IgD-negative memory B cell (primary cell): ENCODE measurements around the gene KCNJ15. TPM values are rescaled to one million over a fixed set of nuclear protein-coding genes. Genes with fewer than 3 reads are reported as not detected.
"Not testable (repeated sequence)": the region's sequence is repeated elsewhere in the genome, so short reads cannot be mapped to it uniquely, and the experiment has no call there.

Source experiments
- H3K27ac Mint-ChIP-seq, 3 donors: one replicate each; pipeline ENCODE4 v1.8.0; 2020 to 2022; ENCODE audit warnings: mild to moderate bottlenecking in 3 of 3, mixed read lengths in 3 of 3, moderate library complexity in 1 of 3
- H3K27me3 Mint-ChIP-seq: one replicate; pipeline ENCODE4 v1.8.0; 2021; ENCODE audit warnings: mixed read lengths
- H3K36me3 Mint-ChIP-seq: one replicate; pipeline ENCODE4 v1.8.0; 2020; ENCODE audit warnings: mild to moderate bottlenecking, mixed read lengths
- H3K4me1 Mint-ChIP-seq, 3 donors: one replicate each; pipeline ENCODE4 v1.8.0; 2020 to 2022; ENCODE audit warnings: mixed read lengths in 3 of 3, mild to moderate bottlenecking in 1 of 3
- H3K4me3 Mint-ChIP-seq, 4 donors: one replicate each; pipeline ENCODE4 v1.8.0; 2020 to 2022; ENCODE audit warnings: mild to moderate bottlenecking in 4 of 4, mixed read lengths in 4 of 4, moderate library complexity in 3 of 4
- H3K9me3 Mint-ChIP-seq, 3 donors: one replicate each; pipeline ENCODE4 v1.8.0; 2020 to 2021; ENCODE audit warnings: mixed read lengths in 3 of 3, mild to moderate bottlenecking in 1 of 3
- polyA plus RNA-seq: library from polyadenylated mRNA; unstranded; fragments of 300-500 nt; fragmentation: Illumina TruSeq; gene quantifications from one replicate; pipeline ENCODE4 v1.2.3, GENCODE V29; 2021

KCNJ15 gene
- polyA plus RNA-seq = not detected

- Mint-ChIP-seq H3K4me3 (no peak within 1 kb of the TSS), H3K4me1 (no peaks in the 10 kb centered on the region), H3K27ac (no peak within 1 kb of the TSS)
Measured at GRCh38 chr21:38256599-38257302, at the start of gene KCNJ15. Gene KCNJ15 (plus strand): TSS chr21:38256991. CDS start chr21:38299262, 42,271 bp downstream.

GRCh38 chr21:38208118-38208517, 48.7 kb upstream of the KCNJ15 start:
- no peaks in the 10 kb centered on the region for H3K4me1 Mint-ChIP-seq
- H3K4me3 Mint-ChIP-seq = no peak overlapping the region
- no peak overlapping the region for H3K27ac Mint-ChIP-seq
- no peaks in the 10 kb centered on the region for H3K36me3 Mint-ChIP-seq
- peaks cover 6% of the 10 kb centered on the region for H3K27me3 Mint-ChIP-seq
- H3K9me3 Mint-ChIP-seq = no peaks in the 10 kb centered on the region

More at GRCh38 chr21:38256599-38257302, at the start of gene KCNJ15:
- Mint-ChIP-seq H3K27me3 (no peaks in the 10 kb centered on the region), H3K36me3 (no peaks in the 10 kb centered on the region), H3K9me3 (no peaks in the 10 kb centered on the region)

- H3K4me1 Mint-ChIP-seq = no peaks in the 10 kb centered on the region
- H3K27ac Mint-ChIP-seq = no peak overlapping the region
- no peak overlapping the region for H3K4me3 Mint-ChIP-seq
- H3K27me3 Mint-ChIP-seq = no peaks in the 10 kb centered on the region
- no peaks in the 10 kb centered on the region for H3K36me3 Mint-ChIP-seq
- H3K9me3 Mint-ChIP-seq = no peaks in the 10 kb centered on the region
Measured at GRCh38 chr21:38211321-38211720, 45.5 kb upstream of the KCNJ15 start.

- Mint-ChIP-seq H3K4me1 (no peaks in the 10 kb centered on the region), H3K4me3 (no peak overlapping the region), H3K27ac (no peak overlapping the region), H3K36me3 (no peaks in the 10 kb centered on the region), H3K27me3 (no peaks in the 10 kb centered on the region), H3K9me3 (no peaks in the 10 kb centered on the region)
Measured at GRCh38 chr21:38212706-38213105, 44.1 kb upstream of the KCNJ15 start.

GRCh38 chr21:38219049-38219628, 37.7 kb upstream of the KCNJ15 start:
- peaks cover 2% of the 10 kb centered on the region for H3K36me3 Mint-ChIP-seq
- no peaks in the 10 kb centered on the region for H3K4me1 Mint-ChIP-seq
- H3K9me3 Mint-ChIP-seq = peaks cover 0 to 21% (median 12%) of the 10 kb centered on the region in 3 donors
- H3K27ac Mint-ChIP-seq = no peak overlapping the region
- no peaks in the 10 kb centered on the region for H3K27me3 Mint-ChIP-seq
- no peak overlapping the region for H3K4me3 Mint-ChIP-seq

GRCh38 chr21:38220270-38220737, 36.5 kb upstream of the KCNJ15 start:
- Mint-ChIP-seq H3K4me1 (no peaks in the 10 kb centered on the region), H3K27ac (no peak overlapping the region), H3K9me3 (peaks cover 1 to 24% (median 12%) of the 10 kb centered on the region in 3 donors), H3K36me3 (peaks cover 2% of the 10 kb centered on the region), H3K4me3 (peak overlapping the region in 1 of 4 donors; percentile 17), H3K27me3 (no peaks in the 10 kb centered on the region)

GRCh38 chr21:38221594-38221993, 35.2 kb upstream of the KCNJ15 start:
- Mint-ChIP-seq H3K36me3 (peaks cover 2% of the 10 kb centered on the region), H3K27me3 (no peaks in the 10 kb centered on the region)

GRCh38 chr21:38223893-38224540, 32.8 kb upstream of the KCNJ15 start:
- peaks cover 1% of the 10 kb centered on the region for H3K36me3 Mint-ChIP-seq
- no peaks in the 10 kb centered on the region for H3K4me1 Mint-ChIP-seq
- H3K27me3 Mint-ChIP-seq = no peaks in the 10 kb centered on the region
- H3K4me3 Mint-ChIP-seq = no peak overlapping the region
- H3K27ac Mint-ChIP-seq = no peak overlapping the region
- peaks cover 10 to 40% (median 18%) of the 10 kb centered on the region in 3 donors for H3K9me3 Mint-ChIP-seq

More at GRCh38 chr21:38221594-38221993, 35.2 kb upstream of the KCNJ15 start:
- no peaks in the 10 kb centered on the region for H3K4me1 Mint-ChIP-seq
- peak overlapping the region in 1 of 3 donors; percentile 15 for H3K27ac Mint-ChIP-seq
- H3K4me3 Mint-ChIP-seq = no peak overlapping the region
- peaks cover 1 to 24% (median 12%) of the 10 kb centered on the region in 3 donors for H3K9me3 Mint-ChIP-seq

- H3K4me1 Mint-ChIP-seq = no peaks in the 10 kb centered on the region
- peaks cover 13 to 49% (median 16%) of the 10 kb centered on the region in 3 donors for H3K9me3 Mint-ChIP-seq
- H3K36me3 Mint-ChIP-seq = no peaks in the 10 kb centered on the region
- no peaks in the 10 kb centered on the region for H3K27me3 Mint-ChIP-seq
- H3K4me3 Mint-ChIP-seq = no peak overlapping the region
- H3K27ac Mint-ChIP-seq = no peak overlapping the region
Measured at GRCh38 chr21:38227401-38227800, 29.4 kb upstream of the KCNJ15 start.

- Mint-ChIP-seq H3K27me3 (no peaks in the 10 kb centered on the region), H3K36me3 (no peaks in the 10 kb centered on the region)
Measured at GRCh38 chr21:38228115-38228514, 28.7 kb upstream of the KCNJ15 start.

GRCh38 chr21:38228537-38228936, 28.3 kb upstream of the KCNJ15 start:
- Mint-ChIP-seq H3K27me3 (no peaks in the 10 kb centered on the region), H3K9me3 (peaks cover 13 to 42% (median 16%) of the 10 kb centered on the region in 3 donors), H3K36me3 (no peaks in the 10 kb centered on the region), H3K4me1 (peaks cover 0 to 2% (median 0%) of the 10 kb centered on the region in 3 donors), H3K4me3 (no peak overlapping the region), H3K27ac (no peak overlapping the region)

More at GRCh38 chr21:38228115-38228514, 28.7 kb upstream of the KCNJ15 start:
- Mint-ChIP-seq H3K4me3 (no peak overlapping the region), H3K27ac (no peak overlapping the region), H3K9me3 (peaks cover 13 to 42% (median 16%) of the 10 kb centered on the region in 3 donors), H3K4me1 (peaks cover 0 to under 1% (median 0%) of the 10 kb centered on the region in 3 donors)

- Mint-ChIP-seq H3K9me3 (peaks cover 13 to 40% (median 13%) of the 10 kb centered on the region in 3 donors), H3K36me3 (no peaks in the 10 kb centered on the region), H3K4me3 (no peak overlapping the region), H3K27me3 (no peaks in the 10 kb centered on the region), H3K4me1 (peaks cover 0 to 2% (median 0%) of the 10 kb centered on the region in 3 donors), H3K27ac (no peak overlapping the region)
Measured at GRCh38 chr21:38229260-38229877, 27.4 kb upstream of the KCNJ15 start.

GRCh38 chr21:38234395-38235142, 22.2 kb upstream of the KCNJ15 start:
- Mint-ChIP-seq H3K4me1 (peaks cover 0 to 2% (median 0%) of the 10 kb centered on the region in 3 donors), H3K9me3 (peaks cover 4 to 21% (median 7%) of the 10 kb centered on the region in 3 donors), H3K36me3 (no peaks in the 10 kb centered on the region), H3K27ac (no peak overlapping the region), H3K4me3 (no peak overlapping the region), H3K27me3 (no peaks in the 10 kb centered on the region)

- not testable (repeated sequence) for H3K4me3 Mint-ChIP-seq, H3K36me3 Mint-ChIP-seq, H3K27ac Mint-ChIP-seq, H3K4me1 Mint-ChIP-seq, H3K27me3 Mint-ChIP-seq
- H3K9me3 Mint-ChIP-seq = peaks cover 4 to 18% (median 6%) of the 10 kb centered on the region in 3 donors
Measured at GRCh38 chr21:38235251-38235650, 21.5 kb upstream of the KCNJ15 start.
